HG03521 (cell line): ENCODE data around the gene CCDC74A.
A peak's percentile ranks its signal among the peaks of the same experiment; 100 is the strongest.
"Not testable (repeated sequence)": the region's sequence is repeated elsewhere in the genome, so short reads cannot be mapped to it uniquely, and the experiment has no call there.

ENCODE experiments used
- ATAC-seq: cut with Tn5 transposase; IDR thresholded peaks from one replicate; pipeline ENCODE4 v1.9.1; 2021; ENCODE audit warnings: mild to moderate bottlenecking, moderate library complexity; ENCODE audit not compliant: unreplicated experiment

The CCDC74A gene

DNA sequence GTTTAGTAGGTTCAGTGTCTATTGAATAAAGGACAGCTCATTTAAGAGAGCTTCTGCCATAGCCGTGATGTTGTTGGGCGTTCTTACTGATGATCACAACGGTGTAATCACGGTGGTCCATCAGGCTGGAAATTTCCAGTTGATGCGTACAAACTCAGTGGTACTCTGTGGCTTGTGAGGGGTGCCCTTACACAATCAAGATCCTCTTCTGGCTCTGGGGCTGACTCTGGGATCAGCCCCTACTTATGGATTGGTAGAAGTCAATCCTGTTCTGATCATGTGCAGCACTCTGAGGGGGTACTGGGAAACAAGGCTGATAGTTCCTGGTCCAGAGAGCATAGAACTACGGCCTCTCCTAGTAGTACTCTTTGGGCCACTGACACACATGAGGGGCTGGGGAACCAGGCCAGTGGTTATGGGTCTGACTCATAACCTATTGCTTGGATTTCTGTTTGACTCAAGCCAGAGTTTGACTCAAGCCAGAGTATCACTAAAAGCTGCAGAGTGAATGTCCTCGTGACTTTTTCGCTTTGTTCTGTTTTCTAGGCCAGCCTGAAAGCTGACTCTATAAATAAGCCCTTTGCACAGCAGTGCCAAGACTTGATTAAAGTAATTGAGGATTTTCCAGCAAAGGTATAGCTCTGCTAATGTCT, 29.2 kb upstream of the CCDC74A start:
- peak; percentile 88 for ATAC-seq

DNA sequence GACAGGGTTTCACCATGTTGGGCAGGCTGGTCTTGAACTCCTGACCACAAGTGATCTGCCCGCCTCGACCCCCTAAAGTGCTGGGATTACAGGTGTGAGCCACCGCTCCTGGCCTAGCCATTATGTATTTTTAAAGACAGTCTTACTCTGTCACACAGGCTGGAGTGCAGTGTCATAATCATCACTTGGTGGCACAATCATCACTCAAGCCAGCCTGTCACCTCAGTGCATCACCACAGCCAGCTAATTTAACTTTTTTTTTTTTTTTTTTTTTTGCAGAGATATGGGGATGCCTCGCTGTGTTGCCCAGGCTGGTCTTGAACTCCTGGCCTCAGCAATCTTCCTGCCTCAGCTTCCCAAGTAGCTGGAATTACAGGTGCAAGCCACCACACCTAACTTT, 24.1 kb upstream of the CCDC74A start:
- not testable (repeated sequence) for ATAC-seq

- ATAC-seq: not testable (repeated sequence)
Observed at GRCh38 chr2:131504082-131504750, 23.5 kb upstream of the CCDC74A start.

- no peak for ATAC-seq
Observed at GRCh38 chr2:131509615-131510014, 18.1 kb upstream of the CCDC74A start.

DNA sequence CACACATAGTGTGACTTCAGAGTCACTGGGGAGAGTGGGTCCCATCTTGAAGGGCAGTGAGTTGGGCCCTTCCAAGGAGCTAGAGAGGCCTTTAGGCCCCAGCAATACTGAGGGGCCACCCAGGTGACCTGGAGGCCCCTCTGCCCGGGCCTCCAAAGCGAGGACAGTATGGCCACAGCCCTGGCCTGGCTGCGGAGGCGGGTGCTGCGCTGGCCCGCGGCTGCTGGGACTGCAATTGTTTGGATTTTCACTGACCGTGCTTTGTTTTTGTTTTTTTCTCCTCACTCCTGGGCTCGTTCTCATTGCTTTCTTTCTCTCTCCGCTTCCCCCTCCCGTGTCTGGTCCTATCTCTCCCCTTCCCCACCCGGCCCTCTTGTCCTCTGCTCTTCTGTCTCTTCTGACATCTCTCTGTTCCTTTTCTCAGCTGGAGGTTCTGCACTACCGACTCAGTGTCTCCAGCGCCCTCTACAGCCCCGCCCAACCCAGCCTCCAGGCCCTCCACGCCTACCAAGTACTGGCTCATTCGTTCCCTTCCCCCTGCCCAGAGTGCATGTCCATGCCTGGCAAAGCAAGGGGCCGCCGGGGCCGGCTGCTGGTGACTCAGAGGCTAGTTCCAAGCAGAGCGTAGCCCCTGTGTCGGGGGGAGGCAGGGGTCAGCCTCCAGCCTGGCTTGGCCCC, 16.3 kb upstream of the CCDC74A start:
- ATAC-seq: not testable (repeated sequence)

GRCh38 chr2:131511969-131512870, 15.5 kb upstream of the CCDC74A start:
- ATAC-seq: not testable (repeated sequence)

GRCh38 chr2:131514408-131515166, 13.1 kb upstream of the CCDC74A start:
- ATAC-seq: peak; percentile 59

- not testable (repeated sequence) for ATAC-seq
Observed at GRCh38 chr2:131515235-131515634, 12.5 kb upstream of the CCDC74A start.

- no peak for ATAC-seq
Observed at GRCh38 chr2:131516011-131516410, 11.7 kb upstream of the CCDC74A start.

DNA sequence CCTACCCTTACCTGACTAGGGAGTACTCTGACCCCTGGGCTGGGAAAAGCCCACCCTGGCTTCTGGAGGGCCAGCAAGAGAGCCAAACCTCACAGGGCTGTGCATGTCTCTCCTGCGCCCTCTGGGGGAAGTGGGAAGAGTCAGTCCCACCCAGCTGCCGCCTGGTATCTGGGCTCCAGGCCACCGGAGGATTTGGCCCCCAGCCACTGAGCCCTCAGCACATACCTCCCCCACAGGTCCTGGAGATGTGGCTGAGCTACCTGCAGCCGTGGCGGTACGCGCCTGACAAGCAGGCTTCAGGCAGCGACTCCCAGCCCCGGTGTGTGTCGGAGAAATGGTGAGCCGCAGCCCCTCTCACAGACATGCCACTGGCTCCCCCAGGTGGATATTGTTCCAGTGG, 11.1 kb upstream of the CCDC74A start:
- not testable (repeated sequence) for ATAC-seq

DNA sequence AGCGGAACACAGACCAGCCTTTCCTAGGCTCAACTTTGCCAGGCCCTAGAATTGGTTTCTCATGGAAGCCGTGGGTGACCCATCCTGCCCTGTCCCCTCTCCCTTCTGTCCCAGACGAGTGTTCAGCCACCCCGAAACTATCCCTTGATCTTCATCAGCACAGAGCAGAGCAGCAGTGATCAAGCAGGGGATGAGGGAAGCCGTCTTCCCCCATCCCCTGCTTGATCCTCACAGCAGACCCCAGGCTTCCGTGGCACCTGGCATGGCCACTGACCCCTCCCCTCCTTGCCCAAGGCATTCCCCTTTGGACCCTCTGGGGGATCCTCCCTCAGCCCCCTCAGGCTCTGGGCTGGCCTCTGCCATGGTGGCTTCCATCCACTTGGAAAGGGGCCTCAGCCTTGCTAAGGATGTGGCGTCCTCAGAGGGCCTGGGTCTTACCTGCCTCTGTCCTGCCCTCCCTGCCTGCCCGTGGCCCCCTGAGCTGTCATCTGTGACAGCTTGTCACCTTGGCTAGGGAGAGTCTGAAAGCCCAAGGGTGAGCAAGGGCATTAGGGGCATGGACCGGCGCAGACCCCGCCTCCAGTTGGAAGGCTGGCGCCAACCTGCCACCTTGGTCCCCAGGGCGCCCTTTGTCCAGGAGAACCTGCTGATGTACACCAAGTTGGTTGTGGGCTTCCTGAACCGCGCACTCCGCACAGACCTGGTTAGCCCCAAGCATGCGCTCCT, 10.4 kb upstream of the CCDC74A start:
- no peak for ATAC-seq

- not testable (repeated sequence) for ATAC-seq
Observed at GRCh38 chr2:131517856-131518255, 9.8 kb upstream of the CCDC74A start.

- ATAC-seq: not testable (repeated sequence)
Observed at GRCh38 chr2:131518531-131518930, 9.2 kb upstream of the CCDC74A start.

DNA sequence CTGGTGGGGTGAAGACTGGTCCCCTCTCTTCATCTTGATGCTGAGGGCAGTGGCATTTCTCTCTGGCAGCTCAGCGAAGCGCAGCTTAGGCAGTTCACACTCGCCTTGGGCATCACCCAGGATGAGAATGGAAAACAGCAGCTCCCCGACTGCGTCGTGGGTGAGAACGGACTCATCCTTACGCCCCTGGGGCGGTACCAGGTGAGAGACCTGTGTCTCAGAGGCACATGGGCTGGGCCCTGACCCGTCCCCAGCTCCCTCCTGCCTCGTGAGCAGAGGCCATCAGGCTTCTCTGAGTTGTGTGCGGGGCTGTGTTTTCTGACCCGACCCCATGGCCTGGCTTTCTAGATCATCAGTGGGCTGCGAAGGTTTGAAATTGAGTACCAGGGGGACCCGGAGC, 8.2 kb upstream of the CCDC74A start:
- no peak for ATAC-seq

GRCh38 chr2:131519871-131520470, 7.7 kb upstream of the CCDC74A start:
- ATAC-seq: not testable (repeated sequence)

DNA sequence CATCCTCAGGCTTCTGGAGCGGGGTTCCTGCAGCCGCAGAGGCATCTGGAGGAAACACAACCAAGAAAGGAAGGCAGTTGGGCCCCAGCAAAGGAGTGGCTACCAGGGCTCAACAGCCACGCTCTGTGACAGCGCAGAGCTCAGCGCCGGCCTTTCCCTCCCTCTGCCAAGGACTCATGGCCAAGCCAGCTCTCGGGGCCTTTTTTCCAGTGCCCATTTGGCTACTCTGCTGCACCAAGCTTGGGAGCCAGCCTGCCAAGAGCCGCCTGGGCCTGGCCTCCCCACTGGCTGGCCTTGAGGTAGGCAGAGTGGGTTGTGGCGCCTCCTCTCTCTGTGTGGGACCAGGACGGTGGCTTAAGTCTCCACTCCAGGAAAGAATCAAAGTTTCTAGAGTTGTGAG, 7.2 kb upstream of the CCDC74A start:
- ATAC-seq: no peak

DNA sequence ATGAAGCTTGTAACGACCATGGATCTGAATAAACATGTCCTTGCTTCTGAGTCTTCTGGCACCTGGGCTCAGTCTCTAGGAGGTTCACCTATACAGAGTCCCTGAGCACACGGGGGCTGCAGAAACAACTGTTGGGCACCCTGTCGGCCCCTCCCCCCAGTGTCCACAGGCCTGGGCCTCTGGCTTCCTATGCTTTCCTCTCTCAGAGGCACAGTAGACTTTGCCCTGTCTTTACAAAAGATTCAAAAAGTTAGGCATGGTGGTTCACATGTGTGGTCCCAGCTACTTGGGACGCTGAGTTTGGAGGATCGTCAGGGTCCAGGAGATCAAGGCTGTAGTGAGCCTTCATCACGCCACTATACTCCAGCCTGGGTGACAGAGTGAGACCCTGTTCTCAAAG, 6.2 kb upstream of the CCDC74A start:
- ATAC-seq: not testable (repeated sequence)

DNA sequence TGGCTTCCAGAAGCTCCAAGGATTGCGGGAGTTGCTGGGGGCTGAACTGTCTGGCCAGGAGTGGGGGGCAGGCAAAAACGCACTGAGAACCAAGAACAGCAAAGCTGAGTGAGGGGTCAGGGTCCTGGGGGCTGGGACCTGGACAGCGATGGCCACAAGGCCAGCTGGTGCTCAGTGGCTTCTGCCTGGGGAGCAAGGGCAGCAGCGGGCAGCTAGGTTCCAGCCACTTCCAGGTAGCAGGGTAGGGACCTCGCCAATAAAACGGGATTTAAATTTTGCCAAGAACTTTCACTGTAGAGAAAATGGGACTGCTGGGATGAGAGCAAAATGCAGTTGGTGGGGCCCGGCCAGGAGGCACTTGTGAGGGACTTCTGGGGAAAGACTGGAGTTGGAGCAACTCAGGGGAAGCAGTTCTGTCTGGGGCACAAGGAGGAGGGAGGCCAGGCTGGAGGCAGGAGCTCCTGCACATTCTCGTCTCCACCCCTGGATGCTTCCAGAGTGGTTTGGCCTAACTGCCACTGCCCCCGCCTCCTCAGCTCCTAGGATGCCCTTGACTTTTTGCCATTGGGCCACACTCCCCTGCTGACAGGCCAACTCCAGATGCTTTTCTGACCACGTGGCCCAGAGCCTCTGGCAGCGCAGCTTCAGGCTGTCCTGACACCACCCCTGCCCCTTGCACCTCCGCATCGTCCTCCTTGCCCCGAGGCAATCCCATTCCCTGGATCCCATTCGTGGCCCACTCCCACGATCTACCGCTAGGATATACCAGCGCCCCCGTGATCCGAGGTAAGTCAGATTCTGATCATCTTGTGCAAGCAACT, 5.5 kb upstream of the CCDC74A start:
- no peak for ATAC-seq
